ENCODE results near the gene PPP3CA.

DNA sequence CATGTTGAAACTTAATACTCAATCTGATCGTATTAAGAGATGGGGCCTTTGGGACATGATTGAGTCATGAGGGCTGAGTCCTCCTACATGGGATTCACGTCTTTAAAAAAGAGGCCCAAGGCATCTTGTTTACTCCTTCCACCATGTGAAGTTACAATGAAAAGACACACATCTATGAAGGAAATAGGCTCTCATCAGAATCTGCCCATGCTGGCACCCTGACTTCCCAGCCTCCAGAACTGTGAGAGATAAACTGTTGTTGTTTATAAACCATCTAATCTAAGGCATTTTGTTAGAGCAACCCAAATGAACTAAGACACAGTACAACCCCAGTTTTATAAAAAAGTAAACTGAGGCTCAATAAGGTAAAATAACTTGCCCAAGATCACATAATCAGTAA lies 32.3 kb downstream of the PPP3CA start:
- TF ChIP-seq, protein P1, sequence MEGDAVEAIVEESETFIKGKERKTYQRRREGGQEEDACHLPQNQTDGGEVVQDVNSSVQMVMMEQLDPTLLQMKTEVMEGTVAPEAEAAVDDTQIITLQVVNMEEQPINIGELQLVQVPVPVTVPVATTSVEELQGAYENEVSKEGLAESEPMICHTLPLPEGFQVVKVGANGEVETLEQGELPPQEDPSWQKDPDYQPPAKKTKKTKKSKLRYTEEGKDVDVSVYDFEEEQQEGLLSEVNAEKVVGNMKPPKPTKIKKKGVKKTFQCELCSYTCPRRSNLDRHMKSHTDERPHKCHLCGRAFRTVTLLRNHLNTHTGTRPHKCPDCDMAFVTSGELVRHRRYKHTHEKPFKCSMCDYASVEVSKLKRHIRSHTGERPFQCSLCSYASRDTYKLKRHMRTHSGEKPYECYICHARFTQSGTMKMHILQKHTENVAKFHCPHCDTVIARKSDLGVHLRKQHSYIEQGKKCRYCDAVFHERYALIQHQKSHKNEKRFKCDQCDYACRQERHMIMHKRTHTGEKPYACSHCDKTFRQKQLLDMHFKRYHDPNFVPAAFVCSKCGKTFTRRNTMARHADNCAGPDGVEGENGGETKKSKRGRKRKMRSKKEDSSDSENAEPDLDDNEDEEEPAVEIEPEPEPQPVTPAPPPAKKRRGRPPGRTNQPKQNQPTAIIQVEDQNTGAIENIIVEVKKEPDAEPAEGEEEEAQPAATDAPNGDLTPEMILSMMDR (conservative IDR thresholded peaks at IDR 0.05; ENCODE audit: low read depth, low read length): no peak
- TF ChIP-seq EZH2 (IDR thresholded peaks at IDR 0.05; ENCODE audit: borderline replicate concordance, low read depth, low read length, poor library complexity, severe bottlenecking): no peak

Measured in A673 (cell line).